ENCODE measurements around the gene SLC6A18. TPM values are rescaled to one million over a fixed set of nuclear protein-coding genes. Genes with fewer than 3 reads are reported as not detected.
"Not testable (repeated sequence)": the region's sequence is repeated elsewhere in the genome, so short reads cannot be mapped to it uniquely, and the experiment has no call there.

SLC6A18 gene
- total RNA-seq, 4 donors from 2014 or later = not detected

GRCh38 chr5:1285883-1286291 lies 60.7 kb downstream of the SLC6A18 start:
- DNase-seq (ENCODE audit: low spot score) = no peak
- no peak for ATAC-seq (ENCODE audit: low FRiP score)
- TF ChIP-seq CTCF (IDR thresholded peaks at IDR 0.05) = no peak

GRCh38 chr5:1288439-1289335 lies 63.5 kb downstream of the SLC6A18 start:
- no peak for TF ChIP-seq CTCF (IDR thresholded peaks at IDR 0.05)
- no peak for DNase-seq (ENCODE audit: low spot score)

GRCh38 chr5:1289559-1289958 lies 64.4 kb downstream of the SLC6A18 start:
- not testable (repeated sequence) for DNase-seq (ENCODE audit: low spot score); ATAC-seq (ENCODE audit: low FRiP score)

More at GRCh38 chr5:1288439-1289335, 63.5 kb downstream of the SLC6A18 start:
- no peak for ATAC-seq (ENCODE audit: low FRiP score)

- DNase-seq (ENCODE audit: low spot score); ATAC-seq (ENCODE audit: low FRiP score): not testable (repeated sequence)
Measured at GRCh38 chr5:1290956-1291355, 65.8 kb downstream of the SLC6A18 start.

- no peak for TF ChIP-seq CTCF (IDR thresholded peaks at IDR 0.05)
- ATAC-seq (ENCODE audit: low FRiP score) = no peak
- no peak for DNase-seq (ENCODE audit: low spot score)
Measured at GRCh38 chr5:1291611-1292080, 66.5 kb downstream of the SLC6A18 start.

- no peak for DNase-seq (ENCODE audit: low spot score)
- no peak for ATAC-seq (ENCODE audit: low FRiP score)
- TF ChIP-seq CTCF (IDR thresholded peaks at IDR 0.05) = no peak
Measured at GRCh38 chr5:1292139-1292538, 67.0 kb downstream of the SLC6A18 start.

- no peak for ATAC-seq (ENCODE audit: low FRiP score)
- TF ChIP-seq CTCF (IDR thresholded peaks at IDR 0.05) = no peak
- DNase-seq (ENCODE audit: low spot score) = no peak
Measured at GRCh38 chr5:1292846-1293415, 67.8 kb downstream of the SLC6A18 start.
